Suppressor macrophage treated with lipopolysaccharide for 4 hours (primary cell): ENCODE measurements around the gene SELENOP.

Experiments
- DNase-seq: peaks from one replicate; pipeline ENCODE4 v3.0.0-alpha.2; 2020

The SELENOP gene

GRCh38 chr5:42798284-42799240 lies 13.1 kb downstream of the SELENOP start:
- DNase-seq: no peak

- no peak for DNase-seq
Measured at GRCh38 chr5:42791151-42791550, 20.5 kb downstream of the SELENOP start.

GRCh38 chr5:42787845-42788244 lies 23.8 kb downstream of the SELENOP start:
- DNase-seq: no peak

- no peak for DNase-seq
Measured at GRCh38 chr5:42787073-42787472, 24.6 kb downstream of the SELENOP start.

GRCh38 chr5:42785756-42786155 lies 25.9 kb downstream of the SELENOP start:
- no peak for DNase-seq

GRCh38 chr5:42784132-42784531 lies 27.6 kb downstream of the SELENOP start:
- no peak for DNase-seq

- no peak for DNase-seq
Measured at GRCh38 chr5:42781584-42781983, 30.1 kb downstream of the SELENOP start.

GRCh38 chr5:42779083-42779482 lies 32.6 kb downstream of the SELENOP start:
- DNase-seq: no peak

- no peak for DNase-seq
Measured at GRCh38 chr5:42772265-42772993, 39.3 kb downstream of the SELENOP start.

GRCh38 chr5:42770003-42770402 lies 41.7 kb downstream of the SELENOP start:
- DNase-seq: no peak

GRCh38 chr5:42768106-42768504 lies 43.6 kb downstream of the SELENOP start:
- no peak for DNase-seq

GRCh38 chr5:42767491-42768105 lies 44.1 kb downstream of the SELENOP start:
- DNase-seq: peak; percentile 56

- DNase-seq: peak; percentile 7
Measured at GRCh38 chr5:42761791-42762190, 49.9 kb downstream of the SELENOP start.

- DNase-seq: peak; percentile 30
Measured at GRCh38 chr5:42760426-42760825, 51.3 kb downstream of the SELENOP start.

- no peak for DNase-seq
Measured at GRCh38 chr5:42759456-42759855, 52.2 kb downstream of the SELENOP start.

- peak; percentile 64 for DNase-seq
Measured at GRCh38 chr5:42756606-42757601, 54.8 kb downstream of the SELENOP start, which contains the start of gene CCDC152. CCDC152 (plus strand) TSS chr5:42756818; CDS start chr5:42759122, 2,304 bp downstream.

GRCh38 chr5:42753099-42753498 lies 58.6 kb downstream of the SELENOP start:
- DNase-seq: no peak

GRCh38 chr5:42751044-42751443 lies 60.6 kb downstream of the SELENOP start:
- no peak for DNase-seq

- DNase-seq: no peak
Measured at GRCh38 chr5:42750507-42750906, 61.2 kb downstream of the SELENOP start.
